ENCODE measurements around the gene IQSEC1.

The IQSEC1 gene

GRCh38 chr3:13111873-13112520 is 38.8 kb upstream of the IQSEC1 start:
- Mint-ChIP-seq H3K4me1 (peaks cover 18% of the 10 kb centered on the region), H3K4me3 (no peak overlapping the region), H3K9me3 (no peaks in the 10 kb centered on the region), H3K27me3 (no peaks in the 10 kb centered on the region), H3K27ac (no peak overlapping the region), H3K36me3 (ENCODE audit: low read depth) (no peaks in the 10 kb centered on the region)
- no peak for ATAC-seq
- no peak for DNase-seq

- ATAC-seq (peak; percentile 16), DNase-seq (no peak)
- H3K9me3 Mint-ChIP-seq: no peaks in the 10 kb centered on the region
- H3K4me1 Mint-ChIP-seq: peaks cover 18% of the 10 kb centered on the region
- no peak overlapping the region for H3K4me3 Mint-ChIP-seq
- no peak overlapping the region for H3K27ac Mint-ChIP-seq
- no peaks in the 10 kb centered on the region for H3K36me3 Mint-ChIP-seq (ENCODE audit: low read depth)
- H3K27me3 Mint-ChIP-seq: no peaks in the 10 kb centered on the region
Measured at GRCh38 chr3:13111173-13111872, 38.1 kb upstream of the IQSEC1 start.

GRCh38 chr3:13110678-13111116 is 37.5 kb upstream of the IQSEC1 start:
- H3K9me3 Mint-ChIP-seq: no peaks in the 10 kb centered on the region
- H3K4me3 Mint-ChIP-seq: peak overlapping the region; percentile 9
- DNase-seq: peak; percentile 29
- H3K27me3 Mint-ChIP-seq: no peaks in the 10 kb centered on the region
- no peaks in the 10 kb centered on the region for H3K36me3 Mint-ChIP-seq (ENCODE audit: low read depth)
- H3K4me1 Mint-ChIP-seq: peaks cover 18% of the 10 kb centered on the region
- peak; percentile 63 for ATAC-seq
- peak overlapping the region; percentile 41 for H3K27ac Mint-ChIP-seq

- peaks cover 18% of the 10 kb centered on the region for H3K4me1 Mint-ChIP-seq
- no peaks in the 10 kb centered on the region for H3K9me3 Mint-ChIP-seq
- no peak overlapping the region for H3K4me3 Mint-ChIP-seq
Measured at GRCh38 chr3:13109516-13109915, 36.3 kb upstream of the IQSEC1 start.

GRCh38 chr3:13108861-13109260 is 35.6 kb upstream of the IQSEC1 start:
- H3K4me3 Mint-ChIP-seq: no peak overlapping the region
- no peak overlapping the region for H3K27ac Mint-ChIP-seq
- ATAC-seq (no peak), DNase-seq (no peak)
- no peaks in the 10 kb centered on the region for H3K9me3 Mint-ChIP-seq
- H3K36me3 Mint-ChIP-seq (ENCODE audit: low read depth): no peaks in the 10 kb centered on the region
- no peaks in the 10 kb centered on the region for H3K27me3 Mint-ChIP-seq
- peaks cover 18% of the 10 kb centered on the region for H3K4me1 Mint-ChIP-seq

More at GRCh38 chr3:13109516-13109915, 36.3 kb upstream of the IQSEC1 start:
- no peak overlapping the region for H3K27ac Mint-ChIP-seq
- no peaks in the 10 kb centered on the region for H3K27me3 Mint-ChIP-seq
- no peak for ATAC-seq
- DNase-seq: no peak
- H3K36me3 Mint-ChIP-seq (ENCODE audit: low read depth): no peaks in the 10 kb centered on the region

GRCh38 chr3:13107661-13108060 is 34.4 kb upstream of the IQSEC1 start:
- DNase-seq (no peak), ATAC-seq (no peak)
- no peak overlapping the region for H3K27ac Mint-ChIP-seq
- no peaks in the 10 kb centered on the region for H3K36me3 Mint-ChIP-seq (ENCODE audit: low read depth)
- H3K4me1 Mint-ChIP-seq: peaks cover 16% of the 10 kb centered on the region
- H3K27me3 Mint-ChIP-seq: no peaks in the 10 kb centered on the region
- H3K4me3 Mint-ChIP-seq: no peak overlapping the region
- no peaks in the 10 kb centered on the region for H3K9me3 Mint-ChIP-seq

GRCh38 chr3:13106308-13107001 is 33.2 kb upstream of the IQSEC1 start:
- no peak for ATAC-seq
- no peak overlapping the region for H3K4me3 Mint-ChIP-seq
- no peaks in the 10 kb centered on the region for H3K27me3 Mint-ChIP-seq
- peaks cover 11% of the 10 kb centered on the region for H3K4me1 Mint-ChIP-seq
- DNase-seq: no peak
- no peak overlapping the region for H3K27ac Mint-ChIP-seq
- H3K36me3 Mint-ChIP-seq (ENCODE audit: low read depth): no peaks in the 10 kb centered on the region
- H3K9me3 Mint-ChIP-seq: no peaks in the 10 kb centered on the region

- Mint-ChIP-seq H3K27me3 (no peaks in the 10 kb centered on the region), H3K9me3 (no peaks in the 10 kb centered on the region), H3K4me1 (peaks cover 8% of the 10 kb centered on the region), H3K27ac (no peak overlapping the region), H3K36me3 (ENCODE audit: low read depth) (no peaks in the 10 kb centered on the region), H3K4me3 (no peak overlapping the region)
- ATAC-seq (no peak), DNase-seq (no peak)
Measured at GRCh38 chr3:13105896-13106250, 32.6 kb upstream of the IQSEC1 start.

GRCh38 chr3:13105181-13105895 is 32.1 kb upstream of the IQSEC1 start:
- Mint-ChIP-seq H3K4me1 (peaks cover 2% of the 10 kb centered on the region), H3K9me3 (no peaks in the 10 kb centered on the region), H3K27ac (no peak overlapping the region), H3K4me3 (no peak overlapping the region), H3K27me3 (no peaks in the 10 kb centered on the region), H3K36me3 (ENCODE audit: low read depth) (no peaks in the 10 kb centered on the region)
- no peak for ATAC-seq
- no peak for DNase-seq

GRCh38 chr3:13104511-13104910 is 31.3 kb upstream of the IQSEC1 start:
- Mint-ChIP-seq H3K4me1 (no peaks in the 10 kb centered on the region), H3K9me3 (no peaks in the 10 kb centered on the region), H3K36me3 (ENCODE audit: low read depth) (no peaks in the 10 kb centered on the region), H3K27me3 (no peaks in the 10 kb centered on the region), H3K27ac (no peak overlapping the region), H3K4me3 (no peak overlapping the region)
- DNase-seq (no peak), ATAC-seq (no peak)

- Mint-ChIP-seq H3K4me1 (no peaks in the 10 kb centered on the region), H3K9me3 (no peaks in the 10 kb centered on the region), H3K27ac (no peak overlapping the region), H3K27me3 (no peaks in the 10 kb centered on the region), H3K4me3 (no peak overlapping the region), H3K36me3 (ENCODE audit: low read depth) (no peaks in the 10 kb centered on the region)
- ATAC-seq (no peak), DNase-seq (no peak)
Measured at GRCh38 chr3:13103416-13104058, 30.3 kb upstream of the IQSEC1 start.

GRCh38 chr3:13102386-13103345 is 29.4 kb upstream of the IQSEC1 start:
- DNase-seq: no peak
- no peaks in the 10 kb centered on the region for H3K36me3 Mint-ChIP-seq (ENCODE audit: low read depth)
- H3K4me3 Mint-ChIP-seq: no peak overlapping the region
- H3K27me3 Mint-ChIP-seq: no peaks in the 10 kb centered on the region
- H3K4me1 Mint-ChIP-seq: no peaks in the 10 kb centered on the region
- H3K9me3 Mint-ChIP-seq: no peaks in the 10 kb centered on the region
- ATAC-seq: no peak
- no peak overlapping the region for H3K27ac Mint-ChIP-seq

- no peak for ATAC-seq
- DNase-seq: no peak
- Mint-ChIP-seq H3K27me3 (peaks cover under 1% of the 10 kb centered on the region), H3K36me3 (ENCODE audit: low read depth) (no peaks in the 10 kb centered on the region), H3K4me3 (no peak overlapping the region), H3K27ac (no peak overlapping the region), H3K9me3 (no peaks in the 10 kb centered on the region), H3K4me1 (no peaks in the 10 kb centered on the region)
Measured at GRCh38 chr3:13099707-13100106, 26.5 kb upstream of the IQSEC1 start.
